ENCODE results near the gene OTX1.

OTX1 gene

DNA sequence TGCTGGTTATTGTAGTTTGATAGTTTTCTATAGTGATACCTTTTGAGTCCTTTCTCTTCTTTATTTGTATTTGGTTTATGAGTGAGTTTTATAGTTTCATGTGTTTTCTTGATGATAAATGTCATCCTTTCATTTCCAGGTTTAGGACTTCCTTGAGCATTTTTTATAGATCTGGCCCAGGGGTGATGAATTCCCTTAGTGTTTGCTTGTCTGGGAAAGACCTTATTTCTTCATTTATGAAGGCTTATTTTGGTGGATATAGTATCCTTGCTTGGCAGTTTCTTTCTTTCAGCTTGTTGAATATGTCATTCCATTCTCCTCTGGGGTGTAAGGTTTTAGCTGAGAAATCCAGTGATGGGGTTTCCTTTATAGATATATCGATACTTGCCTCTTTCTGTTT, 53.9 kb downstream of the OTX1 start:
- H3K4me3 ChIP-seq (ENCODE audit: control insufficient read depth, low read depth, low read length): no peak overlapping the region
- TF ChIP-seq, protein P1, sequence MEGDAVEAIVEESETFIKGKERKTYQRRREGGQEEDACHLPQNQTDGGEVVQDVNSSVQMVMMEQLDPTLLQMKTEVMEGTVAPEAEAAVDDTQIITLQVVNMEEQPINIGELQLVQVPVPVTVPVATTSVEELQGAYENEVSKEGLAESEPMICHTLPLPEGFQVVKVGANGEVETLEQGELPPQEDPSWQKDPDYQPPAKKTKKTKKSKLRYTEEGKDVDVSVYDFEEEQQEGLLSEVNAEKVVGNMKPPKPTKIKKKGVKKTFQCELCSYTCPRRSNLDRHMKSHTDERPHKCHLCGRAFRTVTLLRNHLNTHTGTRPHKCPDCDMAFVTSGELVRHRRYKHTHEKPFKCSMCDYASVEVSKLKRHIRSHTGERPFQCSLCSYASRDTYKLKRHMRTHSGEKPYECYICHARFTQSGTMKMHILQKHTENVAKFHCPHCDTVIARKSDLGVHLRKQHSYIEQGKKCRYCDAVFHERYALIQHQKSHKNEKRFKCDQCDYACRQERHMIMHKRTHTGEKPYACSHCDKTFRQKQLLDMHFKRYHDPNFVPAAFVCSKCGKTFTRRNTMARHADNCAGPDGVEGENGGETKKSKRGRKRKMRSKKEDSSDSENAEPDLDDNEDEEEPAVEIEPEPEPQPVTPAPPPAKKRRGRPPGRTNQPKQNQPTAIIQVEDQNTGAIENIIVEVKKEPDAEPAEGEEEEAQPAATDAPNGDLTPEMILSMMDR (IDR thresholded peaks at IDR 0.05; ENCODE audit: control insufficient read depth, insufficient read depth, low read depth, low read length, missing control alignments): no peak
- DNase-seq (ENCODE audit: low read depth): no peak
